Stimulated activated naive CD4-positive, alpha-beta T cell treated with Interleukin-2 at 50 U/mL for 16 hours (primary cell): ENCODE data around the gene PRICKLE3.
A peak's percentile ranks its signal among the peaks of the same experiment; 100 is the strongest.

Experiments used
- DNase-seq: peaks from one replicate; lab custom pipeline; 2025; lab: John Stamatoyannopoulos, UW

Gene PRICKLE3

DNA sequence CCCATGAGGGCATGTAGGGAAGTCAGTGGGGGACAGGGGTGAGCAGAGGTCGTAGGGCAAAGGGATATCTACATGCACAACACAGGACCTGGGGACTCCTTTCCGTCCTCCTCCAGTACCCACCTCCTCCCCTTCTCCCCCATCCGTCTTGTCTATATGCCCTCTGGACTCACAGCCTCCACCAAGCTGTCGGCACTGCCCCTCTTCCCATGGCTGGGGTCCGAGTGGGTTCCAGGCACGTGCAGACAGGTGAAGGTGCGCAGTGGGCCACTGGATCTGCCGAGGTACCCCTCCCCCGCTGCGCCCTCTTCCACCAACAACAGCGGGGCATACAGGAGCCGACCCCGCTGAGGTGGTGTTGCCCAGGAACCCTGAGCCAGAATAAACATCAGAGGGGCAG, 19.3 kb upstream of the PRICKLE3 start:
- DNase-seq, result no peak

DNA sequence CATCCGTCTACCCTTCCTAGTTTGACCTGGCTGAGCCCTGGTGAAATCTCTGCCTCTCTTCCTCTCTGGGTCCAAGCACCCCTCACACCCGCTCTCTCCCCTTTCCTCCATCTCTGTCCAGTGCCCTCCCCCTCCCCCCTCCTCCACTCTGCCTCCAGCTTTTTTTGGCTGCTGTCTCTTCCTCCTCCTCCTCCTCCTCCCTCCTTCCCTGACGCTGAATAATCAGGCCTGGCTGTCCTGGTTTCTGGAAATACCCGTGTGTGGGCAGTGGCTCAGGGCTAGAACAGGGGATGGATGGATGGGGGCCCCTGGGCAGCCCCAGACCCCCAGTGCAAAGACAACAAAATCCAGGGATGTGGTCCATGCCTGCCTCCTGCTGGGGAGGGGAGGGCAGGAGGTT, 18.5 kb upstream of the PRICKLE3 start:
- no peak for DNase-seq

DNA sequence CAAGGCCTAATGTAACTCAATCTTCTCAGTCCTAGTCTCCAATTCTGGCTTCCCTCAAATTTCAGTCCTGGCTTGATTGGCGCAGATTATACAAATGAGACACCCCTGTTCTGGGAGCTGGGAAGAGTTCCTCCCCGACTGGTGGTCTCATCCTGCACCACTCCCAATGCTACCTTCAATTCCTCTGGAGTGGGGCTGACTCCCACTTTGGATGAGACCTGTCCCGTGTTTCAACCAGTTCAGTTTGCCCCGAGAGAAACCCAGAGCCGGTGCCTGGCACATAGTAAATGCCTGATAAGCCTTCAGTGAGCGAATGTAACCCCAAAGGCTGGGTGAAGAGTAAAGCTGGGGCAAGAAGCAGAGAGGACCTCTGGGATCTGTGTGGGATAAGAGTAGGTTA, 17.8 kb upstream of the PRICKLE3 start:
- no peak for DNase-seq

DNA sequence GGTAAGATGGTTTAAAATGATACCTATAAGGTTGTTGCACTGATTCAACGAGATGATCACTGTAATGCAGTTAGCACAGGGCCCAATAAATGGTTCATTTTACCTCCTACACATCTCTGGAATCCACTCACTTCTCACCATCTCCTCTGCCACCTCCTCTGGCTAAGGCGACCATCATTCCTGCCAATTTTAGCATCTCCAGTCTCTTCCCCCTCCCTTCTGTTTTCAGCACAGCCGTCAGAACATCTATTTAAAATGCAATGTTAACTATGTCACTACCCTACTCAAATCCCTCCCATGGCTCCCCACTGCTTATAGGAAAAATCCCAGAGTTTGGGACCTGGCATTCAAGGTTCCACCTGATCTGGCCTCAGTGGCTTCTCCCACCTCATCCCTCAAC, 17.4 kb upstream of the PRICKLE3 start:
- DNase-seq, result no peak

DNA sequence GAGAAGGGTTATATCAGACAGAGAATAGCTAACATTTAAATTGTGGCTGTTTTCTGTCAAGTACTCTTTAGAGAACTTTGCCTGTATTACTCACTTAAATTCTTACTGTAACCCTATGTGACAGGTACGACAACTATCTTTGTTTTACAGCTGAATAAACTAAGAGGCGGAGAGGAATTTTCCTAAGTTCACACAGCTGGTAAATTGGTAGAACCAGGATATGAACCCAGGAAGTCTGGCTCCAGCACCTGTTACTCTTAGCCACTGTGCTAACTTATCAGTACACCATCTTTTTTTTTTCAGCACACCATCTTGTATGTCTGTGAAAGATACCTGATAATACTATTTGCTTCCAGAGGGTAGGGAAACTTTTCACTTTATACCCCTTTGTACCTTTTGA, 15.8 kb upstream of the PRICKLE3 start:
- DNase-seq, result no peak

DNA sequence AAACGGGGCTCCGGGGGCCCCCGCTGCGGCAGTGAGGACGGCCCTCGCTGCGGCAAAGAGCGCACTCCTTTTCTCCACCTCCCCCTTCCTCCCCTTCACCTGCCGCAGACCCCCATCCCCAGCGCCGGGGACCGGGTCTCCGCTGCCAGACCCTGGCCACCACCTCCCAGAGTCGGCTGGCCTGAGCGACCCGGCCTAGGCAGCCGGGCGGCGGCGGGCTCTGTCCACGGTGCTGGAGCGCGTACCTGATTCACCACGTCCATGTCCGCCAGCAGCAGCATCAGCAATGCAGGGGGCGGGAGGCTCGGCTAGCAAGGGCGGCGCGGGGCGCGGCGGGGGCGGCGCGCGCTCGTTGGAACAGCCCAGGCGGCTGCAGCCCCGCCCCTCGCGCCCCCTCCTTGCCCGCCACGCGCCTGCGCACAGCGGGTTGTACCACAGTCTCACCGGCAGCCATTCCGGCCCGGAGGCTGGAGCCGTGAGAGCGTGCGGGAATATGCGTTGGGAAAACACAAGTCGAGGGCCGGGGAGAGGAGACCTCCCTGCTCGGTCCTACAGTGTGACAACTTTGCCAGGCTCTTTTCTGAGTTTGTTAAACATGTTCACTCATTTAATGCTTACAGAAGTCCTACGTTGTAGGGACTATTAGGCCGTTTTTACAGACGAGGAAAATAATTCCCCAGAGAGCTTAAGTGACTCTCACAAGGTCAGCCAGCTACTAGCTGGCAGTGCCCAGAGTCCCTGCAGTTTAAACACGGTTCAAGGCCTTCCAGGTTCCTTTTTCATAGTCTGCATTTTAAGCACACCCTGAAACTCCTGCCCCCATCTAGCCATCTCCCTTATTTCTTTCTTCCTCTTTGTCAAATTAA, 14.0 kb upstream of the PRICKLE3 start, which contains the start of gene SYP:
Gene SYP, minus strand, starts transcription at position 288 of the 866 bp plus-strand sequence. Its CDS starts 7 bp downstream, at position 281.
- DNase-seq, result peak; percentile 83

DNA sequence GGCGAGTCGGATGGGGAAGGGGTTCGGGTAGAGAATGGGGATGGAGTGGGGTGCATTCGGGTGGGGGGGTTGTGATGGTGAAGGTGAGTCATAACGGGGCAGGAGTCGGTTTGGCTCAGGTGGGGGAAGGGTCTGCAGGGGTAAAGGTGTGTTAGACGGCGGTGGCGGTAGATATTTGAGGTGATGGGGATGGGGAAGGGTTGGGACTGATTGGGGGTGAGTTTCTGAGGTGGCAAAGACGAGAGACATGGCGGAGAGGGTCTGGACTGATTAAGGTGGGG, 13.1 kb upstream of the PRICKLE3 start:
- no peak for DNase-seq

DNA sequence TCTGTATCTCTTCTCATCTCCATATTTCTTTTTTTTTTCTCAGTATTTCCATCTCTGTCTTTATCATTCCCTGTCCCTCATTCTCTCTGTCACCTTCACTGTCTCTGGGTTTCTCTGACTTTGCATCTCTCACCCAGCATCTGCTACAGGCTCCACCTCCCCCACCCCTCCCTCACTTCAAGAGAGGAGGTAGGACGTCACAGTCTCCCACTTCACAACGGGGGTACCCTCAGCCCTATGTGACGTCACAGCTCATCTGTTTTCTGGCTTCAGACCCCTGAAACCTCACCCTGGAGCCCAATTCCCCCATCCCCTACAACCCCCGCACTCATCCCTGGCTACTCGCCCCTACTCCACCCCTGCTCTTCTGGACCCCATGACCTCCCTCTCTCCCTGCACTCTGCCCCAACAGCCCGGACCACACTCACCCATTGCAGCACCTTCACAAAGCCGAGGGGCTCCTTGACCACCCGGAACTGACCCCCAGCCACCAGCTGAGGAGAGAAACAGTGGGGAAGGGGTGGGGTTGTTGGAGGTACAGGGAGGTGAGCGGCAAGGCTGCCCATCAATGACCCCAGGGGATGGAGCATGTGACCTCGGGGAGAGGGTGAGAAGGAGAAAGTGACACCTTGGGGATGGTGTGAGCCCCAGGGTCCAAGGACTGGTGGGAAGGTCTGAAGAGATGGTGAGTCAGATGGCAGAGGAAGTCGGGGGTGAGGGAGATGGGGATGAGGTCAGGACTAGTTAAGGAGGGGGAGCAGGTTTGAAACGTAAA, 12.6 kb upstream of the PRICKLE3 start:
- no peak for DNase-seq

DNA sequence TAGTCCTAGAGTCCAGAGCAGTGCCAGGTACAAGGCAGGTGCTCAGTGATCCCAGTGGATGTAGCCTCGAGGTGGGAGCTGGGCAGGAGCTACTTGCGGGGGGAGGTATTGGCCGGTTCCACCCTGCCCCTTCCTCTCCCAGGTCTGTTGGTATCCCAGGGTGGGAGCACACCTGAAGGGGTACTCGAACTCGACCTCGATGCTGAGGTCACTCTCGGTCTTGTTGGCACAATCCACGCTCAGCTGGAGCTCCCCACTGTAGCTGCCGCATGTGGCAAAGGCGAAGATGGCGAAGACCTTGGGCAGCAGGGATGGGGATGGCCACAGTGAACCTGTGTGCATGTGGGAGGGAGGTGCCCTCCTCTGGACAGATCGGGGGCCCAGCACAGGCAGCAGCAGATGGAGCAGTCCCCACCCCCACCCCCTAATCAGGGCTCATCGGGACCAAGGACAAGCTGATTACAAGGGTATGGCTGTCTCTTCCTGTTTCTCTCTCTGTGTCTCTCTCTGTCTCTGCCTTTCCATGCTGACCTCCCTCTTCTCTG, 11.4 kb upstream of the PRICKLE3 start:
- no peak for DNase-seq

DNA sequence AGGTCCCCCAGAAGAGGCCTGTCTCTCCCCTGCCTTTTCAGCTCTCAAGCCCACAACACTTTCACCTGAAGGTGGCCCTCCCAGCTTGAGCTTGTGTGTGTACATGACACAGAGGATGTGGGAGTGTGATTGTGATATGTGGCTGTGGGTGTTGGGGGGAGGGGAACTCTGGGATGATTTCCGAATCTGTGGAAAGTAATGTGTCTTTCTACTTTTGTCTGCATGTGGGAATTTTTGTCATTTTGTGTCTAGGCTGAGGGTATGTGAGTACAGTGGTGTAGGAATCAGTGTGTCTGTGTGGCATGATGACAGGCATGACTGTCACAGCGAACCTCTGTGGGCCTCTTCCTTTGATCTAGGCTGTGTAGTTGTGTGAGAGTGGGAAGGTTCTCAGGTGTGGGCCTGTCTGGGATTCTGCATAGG, 7.4 kb upstream of the PRICKLE3 start:
- no peak for DNase-seq

DNA sequence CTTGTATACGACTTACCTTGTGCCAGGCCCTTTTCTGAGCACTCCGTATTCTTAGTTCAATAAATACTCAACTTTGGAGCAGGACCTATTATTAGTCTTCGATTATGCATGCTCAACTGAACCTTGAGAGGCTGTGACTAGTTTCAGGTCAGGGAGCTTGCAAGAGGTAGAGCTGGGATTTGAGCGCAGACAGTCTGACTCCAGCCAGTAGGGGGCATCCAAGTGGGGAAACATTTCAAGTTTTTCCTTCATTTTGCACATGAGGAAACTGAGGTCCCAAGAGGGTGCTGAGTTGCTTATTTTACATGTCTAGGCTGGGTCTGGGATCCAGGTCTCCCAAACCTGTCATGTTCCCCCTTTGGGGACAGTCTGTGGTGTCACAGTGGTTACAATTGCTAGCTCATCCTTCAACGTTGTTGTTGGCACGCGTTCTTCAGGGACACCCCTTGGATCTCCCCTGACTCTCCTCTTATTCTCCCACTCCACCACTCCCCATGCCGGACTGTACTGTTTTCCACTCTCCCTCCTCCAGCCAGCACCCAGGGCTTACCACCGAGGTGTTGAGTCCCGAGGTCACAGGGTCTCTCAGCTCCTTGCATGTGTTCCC, 6.7 kb upstream of the PRICKLE3 start:
- peak; percentile 20 for DNase-seq

DNA sequence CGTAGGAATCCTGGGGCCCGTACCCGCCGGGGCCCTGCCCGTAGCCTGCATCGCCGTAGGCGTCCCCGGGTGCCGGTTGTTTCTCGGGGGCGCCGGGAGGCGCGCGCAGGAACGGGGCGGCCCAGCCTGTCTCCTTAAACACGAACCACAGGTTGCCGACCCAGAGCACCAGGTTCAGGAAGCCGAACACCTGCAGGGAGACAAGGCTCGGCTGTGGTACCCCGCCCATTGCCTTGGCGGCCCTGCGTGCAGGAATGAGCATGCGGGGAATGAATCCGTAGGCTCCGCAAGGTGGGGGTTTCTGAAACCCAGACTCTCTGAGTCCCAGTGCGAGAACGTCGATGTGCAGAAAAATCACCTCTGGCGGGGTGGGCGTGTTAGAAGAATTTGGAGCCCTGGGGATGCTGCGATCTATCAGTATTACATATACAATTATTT, 5.4 kb upstream of the PRICKLE3 start:
- DNase-seq, result no peak

DNA sequence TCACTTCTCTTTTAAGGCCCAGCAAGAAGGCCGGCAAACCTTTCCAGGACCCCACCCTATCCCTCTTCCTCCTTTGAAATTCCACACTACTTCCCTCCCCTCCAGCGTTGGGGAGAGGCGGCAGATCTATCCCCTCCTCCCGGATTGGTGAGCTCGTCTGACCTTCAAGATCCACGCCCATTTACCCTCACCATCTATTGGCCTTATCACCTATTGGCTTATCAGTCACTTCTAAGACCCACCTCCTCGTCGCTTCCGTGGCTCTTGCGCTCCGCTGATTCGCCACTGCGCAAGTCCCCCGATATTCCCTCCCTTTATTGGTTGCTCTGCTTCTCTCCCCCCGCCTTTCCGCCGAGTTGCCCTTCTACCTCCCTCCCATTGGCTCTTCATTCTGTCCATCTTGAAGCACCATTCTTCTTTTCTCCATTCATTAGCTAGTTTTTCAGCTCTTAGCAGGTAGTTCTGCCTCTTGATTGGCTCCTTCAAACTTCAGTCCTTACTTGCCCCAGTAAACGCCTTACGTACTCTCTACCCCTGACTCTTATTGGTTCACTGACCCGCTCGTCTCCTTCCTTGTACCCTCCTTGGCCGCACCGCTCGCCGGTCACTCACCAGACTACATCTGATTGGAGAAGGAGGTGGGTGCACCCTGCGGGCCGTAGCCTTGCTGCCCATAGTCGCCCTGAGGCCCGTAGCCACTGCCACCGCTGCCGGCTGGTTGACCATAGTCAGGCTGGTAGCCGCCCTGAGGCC, 4.8 kb upstream of the PRICKLE3 start:
- peak; percentile 84 for DNase-seq

DNA sequence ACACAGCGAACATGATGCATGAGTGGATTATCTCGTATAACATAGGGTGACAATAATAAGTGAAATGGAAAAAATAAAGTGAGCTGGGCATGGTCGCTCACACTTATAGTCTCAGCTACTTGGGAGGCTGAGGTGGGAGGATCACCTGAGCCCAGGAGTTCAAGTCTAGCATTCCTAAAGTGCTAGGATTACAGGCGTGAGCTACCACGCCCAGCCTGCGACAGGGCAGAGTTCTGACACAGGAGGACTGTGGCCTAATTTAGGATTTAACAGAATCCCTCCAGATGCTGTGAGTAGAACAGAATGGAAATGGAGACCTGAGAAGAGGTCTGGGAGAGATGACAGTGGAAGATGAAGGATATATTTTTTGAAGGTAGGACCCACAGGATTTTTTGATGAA, 3.4 kb upstream of the PRICKLE3 start:
- DNase-seq, result no peak

DNA sequence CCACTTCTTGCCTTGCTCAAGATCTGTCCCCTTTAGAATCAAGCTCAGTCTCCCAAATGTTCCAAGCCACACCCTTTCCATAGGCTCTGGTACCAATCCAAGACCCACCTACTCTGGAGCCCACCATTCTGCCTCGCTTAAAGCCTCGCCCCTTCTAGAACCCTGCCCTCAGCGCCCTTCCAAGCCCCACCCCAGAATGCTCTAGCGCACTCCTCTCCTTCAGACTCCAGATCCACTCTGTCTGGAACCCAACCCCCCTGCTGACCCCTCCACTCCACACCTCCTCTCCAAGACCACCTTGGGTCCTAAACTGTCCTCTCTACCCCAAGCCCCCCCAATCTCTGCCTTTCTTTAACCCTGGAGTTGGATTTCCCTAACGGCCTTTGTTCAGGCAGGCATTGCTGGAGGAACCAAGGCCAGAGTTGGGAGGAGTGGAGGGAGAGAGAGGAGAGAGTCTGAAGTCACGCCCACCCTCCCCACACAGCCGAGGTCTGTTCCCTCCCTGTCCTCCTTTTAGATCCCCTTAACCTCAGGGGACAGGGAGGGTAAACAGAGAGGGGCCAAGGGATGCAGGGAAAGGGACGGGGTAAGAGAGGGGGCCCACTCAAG, 2.4 kb upstream of the PRICKLE3 start:
- DNase-seq, result no peak

DNA sequence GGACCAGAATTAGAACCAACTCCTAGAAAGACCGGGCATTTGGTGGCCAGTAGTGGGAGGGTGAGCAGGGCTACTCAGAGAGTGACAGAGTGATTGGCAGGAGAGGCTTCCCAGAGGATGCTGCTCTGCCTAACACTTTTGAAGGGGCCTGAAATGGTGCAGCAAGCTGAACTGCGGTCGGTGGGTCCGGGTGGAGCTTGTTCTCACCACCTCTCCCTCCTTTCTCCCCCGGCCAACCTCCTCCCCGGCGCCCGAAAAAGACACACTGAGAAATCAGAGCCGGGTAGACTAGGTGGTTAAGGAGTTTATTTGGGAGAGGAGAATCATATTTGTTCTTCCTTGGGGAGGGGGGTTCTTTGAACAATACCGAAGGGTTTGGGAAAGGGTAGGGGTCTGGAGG, 1.4 kb upstream of the PRICKLE3 start:
- DNase-seq, result no peak

DNA sequence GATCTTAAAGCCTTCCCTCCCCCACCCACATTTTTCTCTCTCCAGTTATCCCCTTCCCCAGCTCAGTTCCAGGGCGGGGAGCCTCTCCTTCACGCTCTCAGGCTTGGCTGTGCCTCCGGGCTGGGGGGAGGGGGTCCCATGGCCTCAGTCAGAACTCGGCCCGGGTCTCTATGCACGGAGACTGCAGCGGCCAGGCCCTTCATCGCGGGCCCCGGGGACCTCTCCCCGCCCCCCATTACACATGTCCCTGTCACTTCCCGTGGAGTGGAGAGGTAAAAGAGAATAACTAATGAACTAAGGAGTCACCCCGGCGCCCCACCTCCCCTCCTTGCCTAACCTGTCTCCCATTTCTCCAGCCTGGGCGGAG, 838 bp upstream of the PRICKLE3 start:
- DNase-seq, result no peak

DNA sequence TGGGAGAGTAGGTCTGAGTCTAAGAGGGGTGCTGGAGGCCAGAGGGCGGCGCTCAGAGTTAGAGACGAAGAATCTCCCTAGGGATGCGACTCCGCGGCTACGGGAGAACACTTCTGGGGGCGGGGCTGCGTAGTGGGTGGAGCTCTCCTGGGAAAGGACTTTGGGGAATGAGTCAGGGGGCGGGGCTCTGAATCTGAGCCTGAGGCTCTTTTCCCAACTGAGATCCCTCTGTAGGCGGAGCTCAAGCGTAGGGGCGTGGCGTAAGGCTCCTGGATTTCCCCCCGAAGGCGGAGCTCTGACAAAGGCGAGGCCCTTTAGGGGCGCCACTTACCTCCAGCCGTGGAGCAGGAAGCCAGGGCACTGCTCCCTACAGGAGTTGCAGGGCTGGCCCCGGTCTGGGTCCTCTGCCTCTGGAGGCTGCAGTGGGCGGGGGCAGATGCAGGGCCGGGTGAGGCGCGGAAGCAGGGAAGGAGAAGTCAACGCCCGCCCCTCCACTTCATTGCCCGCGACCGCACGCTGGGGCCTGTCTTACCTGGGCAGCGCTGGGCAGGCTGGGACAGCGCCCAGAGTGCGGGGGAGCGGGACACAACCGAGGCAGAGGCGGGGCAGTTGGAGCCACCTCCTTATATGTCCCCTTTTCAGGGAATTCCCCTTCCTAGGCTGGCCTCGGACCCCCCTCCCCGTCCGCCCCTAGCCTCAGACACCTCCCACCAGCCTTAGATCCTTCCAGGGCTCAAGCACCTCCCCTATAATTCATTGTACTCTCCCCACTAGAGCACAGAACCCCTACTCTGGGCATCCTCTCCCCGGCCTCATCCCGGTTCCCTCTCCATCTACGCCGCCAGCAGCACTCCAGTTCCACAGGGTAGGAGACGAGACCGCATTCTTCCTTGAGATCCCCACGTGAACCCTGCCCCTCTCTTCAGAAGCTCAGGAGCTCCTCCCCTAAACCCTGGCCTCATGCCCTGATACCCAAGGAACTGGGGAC, 1.6 kb downstream of the PRICKLE3 start:
- DNase-seq, result no peak

DNA sequence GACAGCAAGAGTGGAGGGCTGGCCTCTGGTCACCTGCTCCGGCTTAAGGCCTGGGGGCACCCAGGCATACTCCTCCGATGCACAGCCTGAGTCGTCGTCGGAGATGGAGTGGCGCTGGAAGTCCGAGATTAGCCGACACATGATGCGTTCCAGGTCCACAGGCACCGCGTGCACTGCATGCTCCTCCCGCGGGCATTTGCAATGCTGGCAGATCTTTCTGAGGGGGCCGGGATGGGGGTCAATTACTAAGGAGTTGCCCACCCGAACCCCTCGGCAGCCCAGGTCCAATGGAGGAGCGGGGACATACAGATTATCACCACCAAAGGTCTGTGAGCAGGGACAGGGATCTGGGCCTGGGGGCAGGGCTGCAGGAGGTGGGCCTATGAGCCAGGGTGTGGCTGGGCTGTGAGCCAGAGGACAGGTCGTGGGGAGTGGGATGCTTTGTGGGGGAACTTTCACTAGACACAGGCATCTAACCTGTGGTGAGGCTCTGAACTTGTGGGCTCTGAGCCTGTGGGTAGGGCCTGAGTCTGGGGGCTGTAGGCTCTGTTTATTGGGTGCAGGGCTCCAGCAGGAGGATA, 2.4 kb downstream of the PRICKLE3 start:
- DNase-seq, result no peak

DNA sequence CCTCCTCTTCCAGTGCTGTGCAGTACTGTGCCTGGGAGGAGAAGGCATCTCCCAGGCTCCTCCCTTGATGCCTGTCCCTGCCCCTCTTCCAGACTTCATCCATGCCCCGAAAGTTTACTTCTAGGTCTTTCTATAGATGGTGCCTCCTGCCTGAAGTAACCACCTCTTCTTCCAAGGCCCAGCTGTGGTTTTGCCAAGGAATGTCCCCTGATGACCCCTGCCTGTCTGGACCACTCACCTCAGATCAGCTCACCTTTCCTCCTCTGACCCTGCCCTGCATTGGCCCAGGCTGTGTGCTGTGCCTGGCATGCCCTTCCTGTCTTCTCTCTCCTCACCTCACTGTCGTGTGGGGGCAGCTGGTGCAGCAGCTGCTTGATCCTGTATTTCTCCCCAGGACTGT, 6.8 kb downstream of the PRICKLE3 start:
- no peak for DNase-seq
